ENCODE measurements around the gene DCHS1. TPM values are rescaled to one million over a fixed set of nuclear protein-coding genes. Genes with fewer than 3 reads are reported as not detected.

The DCHS1 gene
- total and polyA plus RNA-seq, 2 of the 13 experiments (the other 11 are each of a cell fraction or from before 2014, with no cell fraction given), result under 0.01 to 0.03 TPM

DNA sequence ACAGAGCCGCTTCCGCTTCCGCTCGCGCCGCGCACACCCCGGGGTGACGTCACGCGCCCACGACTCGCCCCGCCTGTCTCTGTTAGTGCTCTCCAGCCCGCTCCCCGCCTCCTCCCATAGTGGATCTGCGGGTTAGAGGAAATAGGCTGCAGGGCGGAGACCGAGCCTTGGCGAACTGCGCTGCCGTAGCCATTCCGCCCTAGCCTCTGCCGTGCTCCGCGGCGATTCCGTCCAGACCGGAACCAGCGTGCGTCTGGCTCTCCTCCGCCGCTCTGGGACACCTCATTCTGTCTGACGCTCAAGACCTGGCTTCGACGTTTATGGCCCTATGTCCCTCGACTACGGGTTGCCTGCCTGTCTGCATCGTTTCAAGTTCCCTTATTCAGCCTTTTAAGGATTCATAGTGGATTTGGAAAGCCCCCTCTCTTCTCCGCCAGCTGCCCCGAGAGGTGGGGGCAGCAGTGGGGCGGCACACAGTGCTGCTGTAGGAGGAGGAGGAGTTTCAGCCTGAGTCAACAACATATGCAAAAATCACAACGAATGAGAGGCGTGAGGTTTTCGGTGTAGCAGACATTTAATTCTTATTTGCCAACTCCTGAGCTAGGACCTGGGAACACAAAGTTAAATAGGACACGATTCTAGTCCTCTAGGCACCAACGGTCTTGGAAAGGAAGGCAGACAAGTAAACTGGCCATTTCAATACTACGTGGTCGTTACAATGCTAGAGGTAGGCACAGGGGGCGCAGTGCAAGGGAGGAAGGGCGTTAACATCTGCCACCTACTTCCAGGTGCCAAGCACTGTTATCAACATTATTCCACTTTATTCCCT is 43.2 kb downstream of the DCHS1 start, which contains the start of gene TAF10 (continued):
- TF ChIP-seq, protein P1, sequence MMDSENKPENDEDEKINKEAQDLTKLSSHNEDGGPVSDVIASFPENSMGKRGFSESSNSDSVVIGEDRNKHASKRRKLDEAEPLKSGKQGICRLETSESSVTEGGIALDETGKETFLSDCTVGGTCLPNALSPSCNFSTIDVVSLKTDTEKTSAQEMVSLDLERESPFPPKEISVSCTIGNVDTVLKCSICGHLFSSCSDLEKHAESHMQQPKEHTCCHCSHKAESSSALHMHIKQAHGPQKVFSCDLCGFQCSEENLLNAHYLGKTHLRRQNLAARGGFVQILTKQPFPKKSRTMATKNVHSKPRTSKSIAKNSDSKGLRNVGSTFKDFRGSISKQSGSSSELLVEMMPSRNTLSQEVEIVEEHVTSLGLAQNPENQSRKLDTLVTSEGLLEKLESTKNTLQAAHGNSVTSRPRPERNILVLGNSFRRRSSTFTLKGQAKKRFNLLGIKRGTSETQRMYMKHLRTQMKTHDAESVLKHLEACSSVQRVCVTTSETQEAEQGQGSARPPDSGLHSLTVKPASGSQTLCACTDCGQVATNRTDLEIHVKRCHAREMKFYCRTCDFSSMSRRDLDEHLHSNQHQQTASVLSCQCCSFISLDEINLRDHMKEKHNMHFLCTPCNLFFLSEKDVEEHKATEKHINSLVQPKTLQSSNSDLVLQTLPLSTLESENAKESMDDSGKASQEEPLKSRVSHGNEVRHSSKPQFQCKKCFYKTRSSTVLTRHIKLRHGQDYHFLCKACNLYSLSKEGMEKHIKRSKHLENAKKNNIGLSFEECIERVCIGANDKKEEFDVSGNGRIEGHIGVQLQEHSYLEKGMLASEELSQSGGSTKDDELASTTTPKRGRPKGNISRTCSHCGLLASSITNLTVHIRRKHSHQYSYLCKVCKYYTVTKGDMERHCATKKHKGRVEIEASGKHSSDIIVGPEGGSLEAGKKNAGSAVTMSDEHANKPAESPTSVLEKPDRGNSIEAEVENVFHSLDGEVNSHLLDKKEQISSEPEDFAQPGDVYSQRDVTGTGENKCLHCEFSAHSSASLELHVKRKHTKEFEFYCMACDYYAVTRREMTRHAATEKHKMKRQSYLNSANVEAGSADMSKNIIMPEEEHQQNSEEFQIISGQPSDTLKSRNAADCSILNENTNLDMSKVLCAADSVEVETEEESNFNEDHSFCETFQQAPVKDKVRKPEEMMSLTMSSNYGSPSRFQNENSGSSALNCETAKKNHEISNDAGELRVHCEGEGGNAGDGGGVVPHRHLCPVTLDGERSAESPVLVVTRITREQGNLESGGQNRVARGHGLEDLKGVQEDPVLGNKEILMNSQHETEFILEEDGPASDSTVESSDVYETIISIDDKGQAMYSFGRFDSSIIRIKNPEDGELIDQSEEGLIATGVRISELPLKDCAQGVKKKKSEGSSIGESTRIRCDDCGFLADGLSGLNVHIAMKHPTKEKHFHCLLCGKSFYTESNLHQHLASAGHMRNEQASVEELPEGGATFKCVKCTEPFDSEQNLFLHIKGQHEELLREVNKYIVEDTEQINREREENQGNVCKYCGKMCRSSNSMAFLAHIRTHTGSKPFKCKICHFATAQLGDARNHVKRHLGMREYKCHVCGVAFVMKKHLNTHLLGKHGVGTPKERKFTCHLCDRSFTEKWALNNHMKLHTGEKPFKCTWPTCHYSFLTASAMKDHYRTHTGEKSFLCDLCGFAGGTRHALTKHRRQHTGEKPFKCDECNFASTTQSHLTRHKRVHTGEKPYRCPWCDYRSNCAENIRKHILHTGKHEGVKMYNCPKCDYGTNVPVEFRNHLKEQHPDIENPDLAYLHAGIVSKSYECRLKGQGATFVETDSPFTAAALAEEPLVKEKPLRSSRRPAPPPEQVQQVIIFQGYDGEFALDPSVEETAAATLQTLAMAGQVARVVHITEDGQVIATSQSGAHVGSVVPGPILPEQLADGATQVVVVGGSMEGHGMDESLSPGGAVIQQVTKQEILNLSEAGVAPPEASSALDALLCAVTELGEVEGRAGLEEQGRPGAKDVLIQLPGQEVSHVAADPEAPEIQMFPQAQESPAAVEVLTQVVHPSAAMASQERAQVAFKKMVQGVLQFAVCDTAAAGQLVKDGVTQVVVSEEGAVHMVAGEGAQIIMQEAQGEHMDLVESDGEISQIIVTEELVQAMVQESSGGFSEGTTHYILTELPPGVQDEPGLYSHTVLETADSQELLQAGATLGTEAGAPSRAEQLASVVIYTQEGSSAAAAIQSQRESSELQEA (CRISPR knock-in tag; IDR thresholded peaks at IDR 0.05; ENCODE audit: not compliant biosample characterization), result peak; percentile 50
- TF ChIP-seq AGO1 (IDR thresholded peaks at IDR 0.05; ENCODE audit: low read depth, low read length, poor library complexity, severe bottlenecking), result peak; percentile 88
- no peak for TF ChIP-seq CBX2 (IDR thresholded peaks at IDR 0.05; ENCODE audit: low read depth, low read length)
- TF ChIP-seq CBX2 (CRISPR knock-in tag; IDR thresholded peaks at IDR 0.05; ENCODE audit: low read depth), result no peak
- TF ChIP-seq, protein P2, sequence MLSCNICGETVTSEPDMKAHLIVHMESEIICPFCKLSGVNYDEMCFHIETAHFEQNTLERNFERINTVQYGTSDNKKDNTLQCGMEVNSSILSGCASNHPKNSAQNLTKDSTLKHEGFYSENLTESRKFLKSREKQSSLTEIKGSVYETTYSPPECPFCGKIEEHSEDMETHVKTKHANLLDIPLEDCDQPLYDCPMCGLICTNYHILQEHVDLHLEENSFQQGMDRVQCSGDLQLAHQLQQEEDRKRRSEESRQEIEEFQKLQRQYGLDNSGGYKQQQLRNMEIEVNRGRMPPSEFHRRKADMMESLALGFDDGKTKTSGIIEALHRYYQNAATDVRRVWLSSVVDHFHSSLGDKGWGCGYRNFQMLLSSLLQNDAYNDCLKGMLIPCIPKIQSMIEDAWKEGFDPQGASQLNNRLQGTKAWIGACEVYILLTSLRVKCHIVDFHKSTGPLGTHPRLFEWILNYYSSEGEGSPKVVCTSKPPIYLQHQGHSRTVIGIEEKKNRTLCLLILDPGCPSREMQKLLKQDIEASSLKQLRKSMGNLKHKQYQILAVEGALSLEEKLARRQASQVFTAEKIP (CRISPR knock-in tag; IDR thresholded peaks at IDR 0.05; ENCODE audit: borderline replicate concordance), result no peak
- TF ChIP-seq MZF1 (CRISPR knock-in tag; IDR thresholded peaks at IDR 0.05; ENCODE audit: borderline replicate concordance), result 0 out of 2 replicates have a peak, but pooled peaks have one; percentile 76
- TF ChIP-seq RBM22 (optimal IDR thresholded peaks at IDR 0.05; ENCODE audit: low read length), result peak; percentile 49
- peak; percentile 76; the same call in 1 of the 2 replicates for TF ChIP-seq ZNF441 (CRISPR knock-in tag; IDR thresholded peaks at IDR 0.05; ENCODE audit: borderline replicate concordance)
- TF ChIP-seq CHD2 (IDR thresholded peaks at IDR 0.05; ENCODE audit: low read depth, low read length), result no peak
- TF ChIP-seq, protein P3, sequence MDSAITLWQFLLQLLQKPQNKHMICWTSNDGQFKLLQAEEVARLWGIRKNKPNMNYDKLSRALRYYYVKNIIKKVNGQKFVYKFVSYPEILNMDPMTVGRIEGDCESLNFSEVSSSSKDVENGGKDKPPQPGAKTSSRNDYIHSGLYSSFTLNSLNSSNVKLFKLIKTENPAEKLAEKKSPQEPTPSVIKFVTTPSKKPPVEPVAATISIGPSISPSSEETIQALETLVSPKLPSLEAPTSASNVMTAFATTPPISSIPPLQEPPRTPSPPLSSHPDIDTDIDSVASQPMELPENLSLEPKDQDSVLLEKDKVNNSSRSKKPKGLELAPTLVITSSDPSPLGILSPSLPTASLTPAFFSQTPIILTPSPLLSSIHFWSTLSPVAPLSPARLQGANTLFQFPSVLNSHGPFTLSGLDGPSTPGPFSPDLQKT (CRISPR knock-in tag; IDR thresholded peaks at IDR 0.05; ENCODE audit: borderline replicate concordance), result no peak
- peak; percentile 86 for TF ChIP-seq AKAP8 (CRISPR knock-in tag; IDR thresholded peaks at IDR 0.05)
- TF ChIP-seq ARNT2 (CRISPR knock-in tag; IDR thresholded peaks at IDR 0.05; ENCODE audit: low read depth), result peak; percentile 77
- TF ChIP-seq HDAC6 (IDR thresholded peaks at IDR 0.05; ENCODE audit: low read depth, low read length), result no peak
- TF ChIP-seq SMARCC2 (IDR thresholded peaks at IDR 0.05), result no peak
- TF ChIP-seq HOXA7 (CRISPR knock-in tag; IDR thresholded peaks at IDR 0.05), result no peak
- TF ChIP-seq ZNF563 (CRISPR knock-in tag; IDR thresholded peaks at IDR 0.05), result no peak
- TF ChIP-seq U2AF2 (IDR thresholded peaks at IDR 0.05; ENCODE audit: low read depth, low read length), result no peak
- TF ChIP-seq ZNF136 (CRISPR knock-in tag; IDR thresholded peaks at IDR 0.05; ENCODE audit: low read depth), result peak; percentile 51; the same call in 1 of the 2 replicates
